ENCODE data around the gene DCLK1. TPM values are rescaled to one million over a fixed set of nuclear protein-coding genes. Genes with fewer than 3 reads are reported as not detected.

The DCLK1 gene
- total and polyA plus RNA-seq, 9 donors, result 3.3 to 37.0 (median 20.7) TPM

- H3K4me3 ChIP-seq, result no peak overlapping the region
- no peak overlapping the region for H3K27ac ChIP-seq
- TF ChIP-seq, protein P1, sequence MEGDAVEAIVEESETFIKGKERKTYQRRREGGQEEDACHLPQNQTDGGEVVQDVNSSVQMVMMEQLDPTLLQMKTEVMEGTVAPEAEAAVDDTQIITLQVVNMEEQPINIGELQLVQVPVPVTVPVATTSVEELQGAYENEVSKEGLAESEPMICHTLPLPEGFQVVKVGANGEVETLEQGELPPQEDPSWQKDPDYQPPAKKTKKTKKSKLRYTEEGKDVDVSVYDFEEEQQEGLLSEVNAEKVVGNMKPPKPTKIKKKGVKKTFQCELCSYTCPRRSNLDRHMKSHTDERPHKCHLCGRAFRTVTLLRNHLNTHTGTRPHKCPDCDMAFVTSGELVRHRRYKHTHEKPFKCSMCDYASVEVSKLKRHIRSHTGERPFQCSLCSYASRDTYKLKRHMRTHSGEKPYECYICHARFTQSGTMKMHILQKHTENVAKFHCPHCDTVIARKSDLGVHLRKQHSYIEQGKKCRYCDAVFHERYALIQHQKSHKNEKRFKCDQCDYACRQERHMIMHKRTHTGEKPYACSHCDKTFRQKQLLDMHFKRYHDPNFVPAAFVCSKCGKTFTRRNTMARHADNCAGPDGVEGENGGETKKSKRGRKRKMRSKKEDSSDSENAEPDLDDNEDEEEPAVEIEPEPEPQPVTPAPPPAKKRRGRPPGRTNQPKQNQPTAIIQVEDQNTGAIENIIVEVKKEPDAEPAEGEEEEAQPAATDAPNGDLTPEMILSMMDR (IDR thresholded peaks at IDR 0.05), result no peak
- no peak for TF ChIP-seq EP300 (IDR thresholded peaks at IDR 0.05)
- TF ChIP-seq POLR2A (IDR thresholded peaks at IDR 0.05), result no peak
- H3K36me3 ChIP-seq, result no peaks in the 10 kb centered on the region
- 91 to 94% (median 91%) methylated on average over 4 of the region's 4 CpGs for WGBS, 3 donors
- no peaks in the 10 kb centered on the region for H3K9me3 ChIP-seq
- H3K4me1 ChIP-seq (ENCODE audit: insufficient read depth), result peaks cover 1% of the 10 kb centered on the region
- intact Hi-C loops (cut with DNase I), result no loop called here
- H3K27me3 ChIP-seq, result no peaks in the 10 kb centered on the region
- no peak for DNase-seq
These were observed 265.6 kb downstream of the DCLK1 start for GRCh38 chr13:35865341-35866240.

- intact Hi-C loops (cut with DNase I), result no loop called here
These were observed 270.5 kb downstream of the DCLK1 start for GRCh38 chr13:35860661-35861060.

GRCh38 chr13:35859981-35860380, 271.2 kb downstream of the DCLK1 start:
- H3K9me3 ChIP-seq, result no peaks in the 10 kb centered on the region
- no peaks in the 10 kb centered on the region for H3K36me3 ChIP-seq
- 22 to 28% (median 23%) methylated on average over 4 of the region's 4 CpGs for WGBS, 3 donors
- TF ChIP-seq, protein P1 (IDR thresholded peaks at IDR 0.05), result no peak
- TF ChIP-seq POLR2A (IDR thresholded peaks at IDR 0.05), result no peak
- TF ChIP-seq EP300 (IDR thresholded peaks at IDR 0.05), result no peak
- no peak overlapping the region for H3K27ac ChIP-seq
- H3K27me3 ChIP-seq, result no peaks in the 10 kb centered on the region
- peaks cover 6% of the 10 kb centered on the region for H3K4me1 ChIP-seq (ENCODE audit: insufficient read depth)
- H3K4me3 ChIP-seq, result no peak overlapping the region
- intact Hi-C loops (cut with DNase I), result no loop called here
- DNase-seq, result peak in 2 of 5 donors; percentile 22 to 58

More at GRCh38 chr13:35860661-35861060, 270.5 kb downstream of the DCLK1 start:
- no peaks in the 10 kb centered on the region for H3K36me3 ChIP-seq
- H3K9me3 ChIP-seq, result no peaks in the 10 kb centered on the region
- no peak for DNase-seq
- no peak overlapping the region for H3K27ac ChIP-seq
- peaks cover 6% of the 10 kb centered on the region for H3K4me1 ChIP-seq (ENCODE audit: insufficient read depth)
- no peaks in the 10 kb centered on the region for H3K27me3 ChIP-seq
- no peak for TF ChIP-seq EP300 (IDR thresholded peaks at IDR 0.05)
- no peak for TF ChIP-seq POLR2A (IDR thresholded peaks at IDR 0.05)
- TF ChIP-seq, protein P1 (IDR thresholded peaks at IDR 0.05), result no peak
- 85 to 95% (median 88%) methylated on average over 3 of the region's 3 CpGs for WGBS, 3 donors
- H3K4me3 ChIP-seq, result no peak overlapping the region

DNA sequence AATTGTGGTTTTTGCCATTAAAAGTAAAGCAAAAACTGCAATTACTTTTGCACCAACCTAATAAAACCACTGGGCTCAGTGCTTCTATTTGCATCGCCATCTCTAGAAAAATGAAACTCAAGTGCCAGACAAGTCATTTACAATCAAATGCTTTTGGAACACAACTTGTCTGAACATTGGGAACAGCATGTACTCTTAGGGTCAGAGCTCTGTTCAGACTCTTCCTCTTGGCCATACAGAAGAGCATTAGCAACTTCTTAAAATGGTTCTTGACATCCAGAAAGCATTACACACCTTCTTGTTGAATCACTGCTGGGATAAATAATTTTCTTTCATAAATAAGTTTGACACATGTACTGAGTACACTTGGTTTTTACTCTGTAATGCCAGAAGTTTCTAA, 272.5 kb downstream of the DCLK1 start:
- H3K9me3 ChIP-seq, result no peaks in the 10 kb centered on the region
- no peaks in the 10 kb centered on the region for H3K27me3 ChIP-seq
- no peak for DNase-seq
- H3K36me3 ChIP-seq, result no peaks in the 10 kb centered on the region
- intact Hi-C loops (cut with DNase I), result no loop called here
- TF ChIP-seq, protein P1 (IDR thresholded peaks at IDR 0.05), result no peak
- peak; percentile 80 for TF ChIP-seq EP300 (IDR thresholded peaks at IDR 0.05)
- H3K27ac ChIP-seq, result no peak overlapping the region
- peaks cover 6% of the 10 kb centered on the region for H3K4me1 ChIP-seq (ENCODE audit: insufficient read depth)
- 38 to 71% (median 50%) methylated on average over 1 of the region's 1 CpG for WGBS, 3 donors
- H3K4me3 ChIP-seq, result no peak overlapping the region
